WTC11 (cell line): ENCODE results near the gene FAM53A.

Experiments
- ATF3 ChIP-seq: sonication (generic); formaldehyde crosslinking; conservative IDR thresholded peaks from 2 replicates; pipeline ENCODE4 v1.8.1; 2022; ENCODE audit warnings: mild to moderate bottlenecking, missing genetic modification reagents
- FOXJ3 ChIP-seq: sonication (generic); formaldehyde crosslinking; IDR thresholded peaks from 2 replicates; pipeline ENCODE4 v1.9.0; 2021; ENCODE audit warnings: missing genetic modification reagents, mild to moderate bottlenecking, borderline replicate concordance
- JUN ChIP-seq: sonication (generic); formaldehyde crosslinking; IDR thresholded peaks from 2 replicates; pipeline ENCODE4 v1.8.0; 2023; ENCODE audit warnings: mild to moderate bottlenecking, missing genetic modification reagents
- SMAD4 ChIP-seq: sonication (generic); formaldehyde crosslinking; IDR thresholded peaks from 2 replicates; pipeline ENCODE4 v1.8.0; 2022; ENCODE audit warnings: mild to moderate bottlenecking, missing genetic modification reagents
- SP1 ChIP-seq: sonication (generic); formaldehyde crosslinking; conservative IDR thresholded peaks from 2 replicates; pipeline ENCODE4 v1.8.1; 2022; ENCODE audit warnings: missing genetic modification reagents
- STAT6 ChIP-seq: sonication (generic); formaldehyde crosslinking; conservative IDR thresholded peaks from 2 replicates; pipeline ENCODE4 v1.8.1; 2023; ENCODE audit warnings: mild to moderate bottlenecking, low read depth, missing genetic modification reagents, moderate library complexity
- ZNF219 ChIP-seq: sonication (generic); formaldehyde crosslinking; IDR thresholded peaks from 2 replicates; pipeline ENCODE4 v1.8.0; 2023; ENCODE audit warnings: missing genetic modification reagents, mild to moderate bottlenecking, borderline replicate concordance
- TF ChIP-seq, protein P1 (sequence below): fragments of 200-600 bp; IDR thresholded peaks from 2 replicates; pipeline ENCODE4 v1.8.0; 2022; ENCODE audit warnings: antibody characterized with exemption
- TF ChIP-seq, protein P2 (sequence below): sonication (generic); formaldehyde crosslinking; IDR thresholded peaks from 2 replicates; pipeline ENCODE4 v1.8.0; 2023; ENCODE audit warnings: missing genetic modification reagents
- TF ChIP-seq, protein P3 (sequence below): sonication (generic); formaldehyde crosslinking; IDR thresholded peaks from 2 replicates; pipeline ENCODE4 v1.8.1; 2023; ENCODE audit warnings: mild to moderate bottlenecking, missing genetic modification reagents, moderate library complexity

GRCh38 chr4:1623821-1624518 lies 60.1 kb downstream of the FAM53A start:
- TF ChIP-seq, protein P1, sequence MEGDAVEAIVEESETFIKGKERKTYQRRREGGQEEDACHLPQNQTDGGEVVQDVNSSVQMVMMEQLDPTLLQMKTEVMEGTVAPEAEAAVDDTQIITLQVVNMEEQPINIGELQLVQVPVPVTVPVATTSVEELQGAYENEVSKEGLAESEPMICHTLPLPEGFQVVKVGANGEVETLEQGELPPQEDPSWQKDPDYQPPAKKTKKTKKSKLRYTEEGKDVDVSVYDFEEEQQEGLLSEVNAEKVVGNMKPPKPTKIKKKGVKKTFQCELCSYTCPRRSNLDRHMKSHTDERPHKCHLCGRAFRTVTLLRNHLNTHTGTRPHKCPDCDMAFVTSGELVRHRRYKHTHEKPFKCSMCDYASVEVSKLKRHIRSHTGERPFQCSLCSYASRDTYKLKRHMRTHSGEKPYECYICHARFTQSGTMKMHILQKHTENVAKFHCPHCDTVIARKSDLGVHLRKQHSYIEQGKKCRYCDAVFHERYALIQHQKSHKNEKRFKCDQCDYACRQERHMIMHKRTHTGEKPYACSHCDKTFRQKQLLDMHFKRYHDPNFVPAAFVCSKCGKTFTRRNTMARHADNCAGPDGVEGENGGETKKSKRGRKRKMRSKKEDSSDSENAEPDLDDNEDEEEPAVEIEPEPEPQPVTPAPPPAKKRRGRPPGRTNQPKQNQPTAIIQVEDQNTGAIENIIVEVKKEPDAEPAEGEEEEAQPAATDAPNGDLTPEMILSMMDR: no peak
- TF ChIP-seq JUN (CRISPR knock-in tag) (no peak), STAT6 (CRISPR knock-in tag) (no peak), ZNF219 (no peak), SMAD4 (CRISPR knock-in tag) (no peak), SP1 (CRISPR knock-in tag) (no peak), FOXJ3 (CRISPR knock-in tag) (no peak), ATF3 (CRISPR knock-in tag) (no peak)
- TF ChIP-seq, protein P2, sequence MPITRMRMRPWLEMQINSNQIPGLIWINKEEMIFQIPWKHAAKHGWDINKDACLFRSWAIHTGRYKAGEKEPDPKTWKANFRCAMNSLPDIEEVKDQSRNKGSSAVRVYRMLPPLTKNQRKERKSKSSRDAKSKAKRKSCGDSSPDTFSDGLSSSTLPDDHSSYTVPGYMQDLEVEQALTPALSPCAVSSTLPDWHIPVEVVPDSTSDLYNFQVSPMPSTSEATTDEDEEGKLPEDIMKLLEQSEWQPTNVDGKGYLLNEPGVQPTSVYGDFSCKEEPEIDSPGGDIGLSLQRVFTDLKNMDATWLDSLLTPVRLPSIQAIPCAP: no peak
- TF ChIP-seq, protein P3, sequence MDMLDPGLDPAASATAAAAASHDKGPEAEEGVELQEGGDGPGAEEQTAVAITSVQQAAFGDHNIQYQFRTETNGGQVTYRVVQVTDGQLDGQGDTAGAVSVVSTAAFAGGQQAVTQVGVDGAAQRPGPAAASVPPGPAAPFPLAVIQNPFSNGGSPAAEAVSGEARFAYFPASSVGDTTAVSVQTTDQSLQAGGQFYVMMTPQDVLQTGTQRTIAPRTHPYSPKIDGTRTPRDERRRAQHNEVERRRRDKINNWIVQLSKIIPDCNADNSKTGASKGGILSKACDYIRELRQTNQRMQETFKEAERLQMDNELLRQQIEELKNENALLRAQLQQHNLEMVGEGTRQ (CRISPR knock-in tag): no peak
